ENCODE data around the gene NF1.
"Not testable (repeated sequence)": the region's sequence is repeated elsewhere in the genome, so short reads cannot be mapped to it uniquely, and the experiment has no call there.

NF1 gene

GRCh38 chr17:31062346-31062745 lies 32.4 kb upstream of the NF1 start:
- H3K4me3 Mint-ChIP-seq = no peak overlapping the region
- ATAC-seq (replicated peaks) (no peak), DNase-seq (no peak)
- H3K9me3 Mint-ChIP-seq = no peaks in the 10 kb centered on the region
- H3K36me3 Mint-ChIP-seq = no peaks in the 10 kb centered on the region
- H3K27ac Mint-ChIP-seq = no peak overlapping the region
- H3K27me3 Mint-ChIP-seq = no peaks in the 10 kb centered on the region
- H3K4me1 Mint-ChIP-seq = peaks cover 13% of the 10 kb centered on the region in 2 donors

- ATAC-seq (replicated peaks) (no peak), DNase-seq (no peak)
- H3K4me1 Mint-ChIP-seq = peaks cover 5 to 6% of the 10 kb centered on the region in 2 donors
- H3K4me3 Mint-ChIP-seq = no peak overlapping the region
- no peak overlapping the region for H3K27ac Mint-ChIP-seq
- H3K36me3 Mint-ChIP-seq = no peaks in the 10 kb centered on the region
- no peaks in the 10 kb centered on the region for H3K9me3 Mint-ChIP-seq
- no peaks in the 10 kb centered on the region for H3K27me3 Mint-ChIP-seq
Observed at GRCh38 chr17:31064707-31065106, 30.1 kb upstream of the NF1 start.

GRCh38 chr17:31067691-31068184 lies 27.0 kb upstream of the NF1 start:
- peaks cover 5% of the 10 kb centered on the region in 2 donors for H3K4me1 Mint-ChIP-seq
- DNase-seq = no peak
- H3K27me3 Mint-ChIP-seq = no peaks in the 10 kb centered on the region
- no peak for ATAC-seq (replicated peaks)
- no peaks in the 10 kb centered on the region for H3K9me3 Mint-ChIP-seq
- H3K4me3 Mint-ChIP-seq = no peak overlapping the region
- H3K36me3 Mint-ChIP-seq = no peaks in the 10 kb centered on the region
- H3K27ac Mint-ChIP-seq = no peak overlapping the region

GRCh38 chr17:31068291-31068690 lies 26.5 kb upstream of the NF1 start:
- Mint-ChIP-seq H3K36me3 (no peaks in the 10 kb centered on the region), H3K27ac (no peak overlapping the region), H3K27me3 (no peaks in the 10 kb centered on the region), H3K4me3 (no peak overlapping the region), H3K4me1 (peaks cover 3 to 5% of the 10 kb centered on the region in 2 donors), H3K9me3 (no peaks in the 10 kb centered on the region)
- ATAC-seq (replicated peaks) (peak; percentile 80 to 88), DNase-seq (peak; percentile 9)

- Mint-ChIP-seq H3K36me3 (no peaks in the 10 kb centered on the region), H3K4me3 (no peak overlapping the region), H3K27me3 (no peaks in the 10 kb centered on the region), H3K9me3 (no peaks in the 10 kb centered on the region), H3K4me1 (no peaks in the 10 kb centered on the region), H3K27ac (no peak overlapping the region)
- ATAC-seq (replicated peaks) (no peak), DNase-seq (no peak)
Observed at GRCh38 chr17:31072186-31072585, 22.6 kb upstream of the NF1 start.

- no peak overlapping the region for H3K27ac Mint-ChIP-seq
- no peak overlapping the region for H3K4me3 Mint-ChIP-seq
- ATAC-seq (replicated peaks) (no peak), DNase-seq (no peak)
- H3K4me1 Mint-ChIP-seq = no peaks in the 10 kb centered on the region
- no peaks in the 10 kb centered on the region for H3K9me3 Mint-ChIP-seq
- H3K27me3 Mint-ChIP-seq = no peaks in the 10 kb centered on the region
- no peaks in the 10 kb centered on the region for H3K36me3 Mint-ChIP-seq
Observed at GRCh38 chr17:31073411-31073810, 21.4 kb upstream of the NF1 start.

- H3K27me3 Mint-ChIP-seq = no peaks in the 10 kb centered on the region
- no peaks in the 10 kb centered on the region for H3K4me1 Mint-ChIP-seq
- H3K4me3 Mint-ChIP-seq = no peak overlapping the region
- no peak for ATAC-seq (replicated peaks)
- no peaks in the 10 kb centered on the region for H3K9me3 Mint-ChIP-seq
- no peaks in the 10 kb centered on the region for H3K36me3 Mint-ChIP-seq
- no peak overlapping the region for H3K27ac Mint-ChIP-seq
- DNase-seq = no peak
Observed at GRCh38 chr17:31074772-31075555, 19.8 kb upstream of the NF1 start.

GRCh38 chr17:31078290-31078689 lies 16.5 kb upstream of the NF1 start:
- H3K4me1 Mint-ChIP-seq = no peaks in the 10 kb centered on the region
- no peaks in the 10 kb centered on the region for H3K27me3 Mint-ChIP-seq
- H3K36me3 Mint-ChIP-seq = no peaks in the 10 kb centered on the region
- H3K27ac Mint-ChIP-seq = no peak overlapping the region
- ATAC-seq (replicated peaks) (no peak), DNase-seq (no peak)
- H3K9me3 Mint-ChIP-seq = no peaks in the 10 kb centered on the region
- H3K4me3 Mint-ChIP-seq = no peak overlapping the region

GRCh38 chr17:31079731-31080130 lies 15.0 kb upstream of the NF1 start:
- no peak overlapping the region for H3K27ac Mint-ChIP-seq
- ATAC-seq (replicated peaks) (no peak), DNase-seq (no peak)
- H3K9me3 Mint-ChIP-seq = no peaks in the 10 kb centered on the region
- H3K4me3 Mint-ChIP-seq = no peak overlapping the region
- H3K36me3 Mint-ChIP-seq = no peaks in the 10 kb centered on the region
- no peaks in the 10 kb centered on the region for H3K4me1 Mint-ChIP-seq
- no peaks in the 10 kb centered on the region for H3K27me3 Mint-ChIP-seq

GRCh38 chr17:31085563-31085962 lies 9.2 kb upstream of the NF1 start:
- H3K27me3 Mint-ChIP-seq = no peaks in the 10 kb centered on the region
- no peak overlapping the region for H3K4me3 Mint-ChIP-seq
- DNase-seq = no peak
- H3K27ac Mint-ChIP-seq = no peak overlapping the region
- no peaks in the 10 kb centered on the region for H3K36me3 Mint-ChIP-seq
- ATAC-seq (replicated peaks) = no peak
- no peaks in the 10 kb centered on the region for H3K9me3 Mint-ChIP-seq
- H3K4me1 Mint-ChIP-seq = no peaks in the 10 kb centered on the region

GRCh38 chr17:31089471-31089870 lies 5.3 kb upstream of the NF1 start:
- DNase-seq (no peak), ATAC-seq (replicated peaks) (no peak)
- Mint-ChIP-seq H3K27me3 (no peaks in the 10 kb centered on the region), H3K9me3 (no peaks in the 10 kb centered on the region), H3K36me3 (no peaks in the 10 kb centered on the region), H3K27ac (no peak overlapping the region), H3K4me3 (no peak overlapping the region), H3K4me1 (no peaks in the 10 kb centered on the region)

GRCh38 chr17:31090650-31091049 lies 4.1 kb upstream of the NF1 start:
- not testable (repeated sequence) for H3K27me3 Mint-ChIP-seq; DNase-seq; H3K4me3 Mint-ChIP-seq; ATAC-seq (replicated peaks); H3K4me1 Mint-ChIP-seq; H3K9me3 Mint-ChIP-seq; H3K36me3 Mint-ChIP-seq; H3K27ac Mint-ChIP-seq

- Mint-ChIP-seq H3K9me3 (no peaks in the 10 kb centered on the region), H3K27ac (no peak overlapping the region), H3K4me3 (no peak overlapping the region), H3K36me3 (peaks cover 0 to 2% of the 10 kb centered on the region in 2 donors), H3K27me3 (no peaks in the 10 kb centered on the region), H3K4me1 (peaks cover 9 to 11% of the 10 kb centered on the region in 2 donors)
- no peak for ATAC-seq (replicated peaks)
- no peak for DNase-seq
Observed at GRCh38 chr17:31092475-31093064, 2.2 kb upstream of the NF1 start.

GRCh38 chr17:31093866-31094599 lies 744 bp upstream of the NF1 start:
- Mint-ChIP-seq H3K4me3 (peak overlapping the region; percentile 95), H3K4me1 (peaks cover 9 to 11% of the 10 kb centered on the region in 2 donors), H3K9me3 (no peaks in the 10 kb centered on the region), H3K36me3 (peaks cover 0 to 2% of the 10 kb centered on the region in 2 donors), H3K27me3 (no peaks in the 10 kb centered on the region), H3K27ac (peak overlapping the region; percentile 77)
- ATAC-seq (replicated peaks) = peak in 1 of 2 donors; percentile 45
- DNase-seq = no peak

Data from stimulated activated naive B cell treated with anti-CD40 and anti-IgM and Interleukin-4, amounts not matched to agents 10 μg/mL and 1 μg/mL and 100 μg/mL, for 72 hours (primary cell).